BLaER1 (cell line): Measurements from ENCODE around the gene SYNJ2.

Experiments used
- H3K27ac ChIP-seq: shearing (Covaris generic); formaldehyde crosslinking; 2 replicates; pipeline ENCODE4 v1.8.1; 2022
- H3K27me3 ChIP-seq: shearing (Covaris generic); formaldehyde crosslinking; 2 replicates; pipeline ENCODE4 v1.8.1; 2022
- H3K36me3 ChIP-seq: shearing (Covaris generic); formaldehyde crosslinking; 2 replicates; pipeline ENCODE4 v1.8.1; 2022
- H3K4me1 ChIP-seq: shearing (Covaris generic); formaldehyde crosslinking; 2 replicates; pipeline ENCODE4 v1.8.1; 2022
- H3K4me2 ChIP-seq: shearing (Covaris generic); formaldehyde crosslinking; 2 replicates; pipeline ENCODE4 v1.8.1; 2022
- H3K4me3 ChIP-seq: shearing (Covaris generic); formaldehyde crosslinking; 2 replicates; pipeline ENCODE4 v1.8.1; 2022
- H3K9ac ChIP-seq: shearing (Covaris generic); formaldehyde crosslinking; 2 replicates; pipeline ENCODE4 v1.8.1; 2022
- H3K9me3 ChIP-seq: shearing (Covaris generic); formaldehyde crosslinking; 2 replicates; pipeline ENCODE4 v1.8.1; 2022
- H4K20me1 ChIP-seq: shearing (Covaris generic); formaldehyde crosslinking; 2 replicates; pipeline ENCODE4 v1.8.1; 2022
- Cebpa-rat ChIP-seq: shearing (Covaris generic); IDR thresholded peaks from 2 replicates; pipeline ENCODE4 v1.8.1; 2022

Gene SYNJ2

DNA sequence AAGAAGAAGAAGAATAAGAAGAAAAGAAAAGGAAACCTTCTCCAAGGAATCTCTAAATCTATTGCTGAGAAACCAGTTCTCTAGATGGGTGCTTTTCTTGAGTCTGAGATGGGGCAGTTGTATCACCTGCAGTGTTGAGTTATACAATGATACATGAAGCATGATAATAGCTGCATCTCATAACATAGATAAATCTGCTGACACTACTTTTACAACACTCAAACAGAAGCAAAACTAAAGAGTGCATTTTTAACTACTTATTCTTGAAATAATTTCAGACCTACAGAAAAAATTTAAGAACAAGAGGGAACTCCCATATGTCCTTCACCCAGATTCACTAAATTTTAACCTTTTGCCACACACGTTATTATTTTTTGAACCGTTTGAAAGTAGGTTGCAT lies 70.3 kb downstream of the SYNJ2 start:
- H3K4me2 ChIP-seq, result no peak overlapping the region
- no peak for TF ChIP-seq Cebpa-rat
- no peak overlapping the region for H3K9ac ChIP-seq
- no peak overlapping the region for H3K4me3 ChIP-seq
- no peaks in the 10 kb centered on the region for H3K9me3 ChIP-seq
- H3K27me3 ChIP-seq, result no peaks in the 10 kb centered on the region
- H3K27ac ChIP-seq, result no peak overlapping the region
- peaks cover 9% of the 10 kb centered on the region; the same call in 1 of the 2 replicates for H3K4me1 ChIP-seq
- H4K20me1 ChIP-seq, result no peaks in the 10 kb centered on the region
- no peaks in the 10 kb centered on the region; the same call in 1 of the 2 replicates for H3K36me3 ChIP-seq

DNA sequence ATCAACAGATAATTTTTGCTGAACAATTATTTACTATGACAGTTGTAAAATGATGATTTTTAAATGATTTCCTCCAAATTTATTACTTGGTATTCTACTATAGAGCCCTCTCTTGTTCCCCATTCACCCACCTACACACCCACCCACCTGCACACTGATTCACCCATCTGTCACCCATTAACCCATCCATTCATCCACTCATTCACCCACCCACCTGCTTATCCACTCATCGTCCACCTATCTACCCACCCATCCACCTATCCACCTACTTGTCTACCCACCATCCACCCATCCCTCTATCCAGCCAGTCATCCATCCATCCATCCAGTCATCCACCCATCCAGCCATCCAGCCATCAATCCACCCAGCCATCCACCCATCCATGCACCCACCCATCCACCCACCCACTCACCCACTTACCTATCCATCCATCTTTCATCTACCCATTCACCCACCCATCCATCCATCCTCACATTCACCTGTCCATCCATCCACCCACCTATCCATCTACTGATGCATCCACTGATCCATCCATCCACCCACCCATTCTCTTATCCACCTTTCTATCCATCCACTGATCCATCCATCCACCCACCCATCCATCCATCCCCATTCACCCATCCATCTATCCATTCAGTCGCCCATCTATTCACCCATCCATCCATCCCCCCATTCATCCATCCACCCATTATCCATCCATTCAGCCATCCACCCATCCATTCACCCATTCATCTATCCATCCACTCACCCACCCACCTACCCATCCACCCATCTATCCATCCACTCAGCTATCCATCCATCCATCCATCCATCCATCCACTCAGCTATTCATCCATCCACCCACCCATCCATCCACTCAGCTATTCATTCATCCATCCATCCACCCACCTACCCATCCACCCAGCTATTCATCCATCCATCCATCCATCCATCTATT lies 72.0 kb downstream of the SYNJ2 start:
- H3K36me3 ChIP-seq, result no peaks in the 10 kb centered on the region; the same call in 1 of the 2 replicates
- H3K4me2 ChIP-seq, result no peak overlapping the region
- H3K4me1 ChIP-seq, result peaks cover 9% of the 10 kb centered on the region; the same call in 1 of the 2 replicates
- H3K9ac ChIP-seq, result no peak overlapping the region
- no peaks in the 10 kb centered on the region for H3K9me3 ChIP-seq
- no peak for TF ChIP-seq Cebpa-rat
- no peak overlapping the region for H3K4me3 ChIP-seq
- H4K20me1 ChIP-seq, result no peaks in the 10 kb centered on the region
- no peaks in the 10 kb centered on the region for H3K27me3 ChIP-seq
- no peak overlapping the region for H3K27ac ChIP-seq

DNA sequence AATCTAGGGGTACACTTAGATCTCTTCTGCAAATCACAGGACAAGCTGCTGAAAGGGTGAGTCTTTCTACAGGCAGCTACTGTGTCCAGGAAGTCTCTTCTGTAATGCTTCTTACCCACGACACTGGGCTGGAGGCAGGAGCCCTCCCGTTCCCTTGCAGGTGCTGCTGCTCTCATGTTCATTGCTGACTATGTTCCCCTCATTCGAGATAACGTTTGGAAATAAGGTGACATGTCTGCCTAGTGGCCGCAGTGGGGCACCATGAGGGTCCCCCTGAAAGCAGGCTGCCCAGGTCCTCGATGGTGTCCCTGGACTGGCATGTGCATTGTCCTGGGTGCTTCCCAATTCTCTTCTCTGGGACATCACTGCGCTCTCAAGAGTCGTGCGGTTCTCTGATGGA lies 74.7 kb downstream of the SYNJ2 start:
- H3K27ac ChIP-seq, result no peak overlapping the region

DNA sequence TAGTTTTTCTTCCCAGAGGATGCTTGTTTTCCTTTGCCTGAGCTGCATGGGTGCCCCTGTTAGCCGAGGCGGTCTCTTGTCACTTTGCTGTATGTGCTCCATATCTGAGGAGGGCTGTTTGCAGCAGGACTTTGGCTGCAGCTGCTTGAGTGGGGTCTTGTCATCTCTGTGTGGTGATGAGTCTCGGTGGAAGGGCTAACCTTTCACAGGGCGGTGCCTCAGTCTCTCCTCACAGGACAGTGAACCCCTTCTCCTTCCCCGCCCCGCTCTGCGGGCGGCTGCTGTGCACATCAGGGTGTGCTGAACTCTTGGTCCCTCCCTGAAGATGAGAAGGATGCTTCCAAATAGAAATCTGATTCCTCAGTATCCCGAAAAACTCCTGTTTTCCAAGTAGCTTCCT lies 75.1 kb downstream of the SYNJ2 start:
- H3K4me3 ChIP-seq, result no peak overlapping the region
- peaks cover 22% of the 10 kb centered on the region for H3K4me1 ChIP-seq
- H3K27me3 ChIP-seq, result no peaks in the 10 kb centered on the region
- no peak overlapping the region for H3K4me2 ChIP-seq
- no peak for TF ChIP-seq Cebpa-rat
- no peak overlapping the region for H3K9ac ChIP-seq
- H4K20me1 ChIP-seq, result no peaks in the 10 kb centered on the region
- no peak overlapping the region for H3K27ac ChIP-seq
- H3K9me3 ChIP-seq, result no peaks in the 10 kb centered on the region
- H3K36me3 ChIP-seq, result 0 out of 2 replicates have a peak, but pooled peaks cover under 1% of the 10 kb centered on the region

More for the DNA sequence above, 74.7 kb downstream of the SYNJ2 start:
- Histone ChIP-seq H3K4me1 (peaks cover 18% of the 10 kb centered on the region), H3K4me3 (no peak overlapping the region), H3K4me2 (no peak overlapping the region), H3K27me3 (no peaks in the 10 kb centered on the region), H3K36me3 (no peaks in the 10 kb centered on the region), H3K9ac (no peak overlapping the region), H3K9me3 (no peaks in the 10 kb centered on the region), H4K20me1 (no peaks in the 10 kb centered on the region)
- no peak for TF ChIP-seq Cebpa-rat

DNA sequence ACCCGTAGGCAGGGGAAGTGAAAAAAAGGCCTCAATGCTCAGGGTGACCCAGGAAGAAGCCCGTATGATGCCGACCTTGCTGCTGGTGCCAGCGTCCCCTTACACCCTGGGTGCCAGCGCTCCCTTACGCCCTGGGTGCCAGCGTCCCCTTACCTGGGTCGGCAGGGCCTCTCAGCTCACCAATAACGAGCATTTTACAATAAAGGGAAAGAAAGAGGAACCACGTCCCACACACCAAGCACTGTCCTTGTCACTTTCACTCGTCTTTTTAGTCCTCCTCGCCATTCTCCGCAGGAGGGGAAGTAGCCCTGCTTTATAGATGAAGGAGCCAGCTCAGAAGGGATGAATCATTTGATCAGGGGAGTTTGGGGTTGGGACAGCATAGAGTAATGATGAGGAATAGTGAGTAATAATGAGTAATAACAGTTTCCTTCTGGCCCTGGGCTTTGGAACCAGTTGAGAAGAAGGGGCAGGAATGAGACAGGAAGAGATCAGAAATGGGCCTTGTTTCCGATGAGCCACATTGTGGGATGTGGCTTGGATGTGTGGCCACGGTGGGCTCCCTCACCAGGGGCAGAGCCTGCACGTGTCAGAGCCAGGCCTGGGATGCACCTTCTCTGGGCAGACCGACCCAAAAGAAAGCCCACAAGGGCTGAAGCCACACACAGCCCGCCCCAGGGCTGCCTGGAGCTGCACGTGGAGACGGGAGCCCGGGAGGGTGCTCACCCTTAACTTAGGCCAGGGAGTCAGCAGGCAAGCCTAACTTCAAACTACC lies 75.7 kb downstream of the SYNJ2 start:
- Histone ChIP-seq H3K27me3 (no peaks in the 10 kb centered on the region), H3K9ac (no peak overlapping the region), H4K20me1 (no peaks in the 10 kb centered on the region), H3K4me1 (peaks cover 28% of the 10 kb centered on the region), H3K4me3 (no peak overlapping the region), H3K36me3 (0 out of 2 replicates have a peak, but pooled peaks cover 6% of the 10 kb centered on the region), H3K4me2 (no peak overlapping the region), H3K9me3 (peaks cover 1% of the 10 kb centered on the region; the same call in 1 of the 2 replicates), H3K27ac (no peak overlapping the region)
- TF ChIP-seq Cebpa-rat, result no peak

DNA sequence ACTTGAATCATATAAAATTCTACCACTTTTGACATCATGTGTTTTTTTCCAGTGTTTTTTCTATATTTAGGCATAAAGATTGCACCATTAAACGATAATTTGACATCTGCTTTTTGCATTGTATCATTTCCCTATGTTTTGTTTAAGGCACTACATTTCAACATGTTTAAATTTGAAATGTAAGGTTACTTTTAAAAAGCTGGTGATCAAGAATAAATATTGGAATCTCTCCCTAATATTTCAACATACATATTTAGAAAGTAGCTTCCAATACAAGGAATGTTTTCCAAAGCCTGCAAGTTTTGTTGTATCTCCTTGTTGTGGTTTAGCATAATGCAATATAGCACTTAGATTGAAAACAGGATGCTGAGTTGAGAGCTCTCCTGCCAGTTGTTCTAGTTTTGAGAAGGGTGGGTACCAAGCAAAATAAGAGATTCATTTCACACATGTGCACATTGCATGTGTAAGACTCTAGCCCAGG lies 76.5 kb downstream of the SYNJ2 start:
- Histone ChIP-seq H3K27ac (no peak overlapping the region), H3K36me3 (0 out of 2 replicates have a peak, but pooled peaks cover 6% of the 10 kb centered on the region), H4K20me1 (no peaks in the 10 kb centered on the region), H3K4me2 (no peak overlapping the region), H3K27me3 (no peaks in the 10 kb centered on the region), H3K9me3 (peaks cover 9% of the 10 kb centered on the region), H3K4me1 (peaks cover 28% of the 10 kb centered on the region), H3K9ac (no peak overlapping the region), H3K4me3 (no peak overlapping the region)
- TF ChIP-seq Cebpa-rat, result no peak

DNA sequence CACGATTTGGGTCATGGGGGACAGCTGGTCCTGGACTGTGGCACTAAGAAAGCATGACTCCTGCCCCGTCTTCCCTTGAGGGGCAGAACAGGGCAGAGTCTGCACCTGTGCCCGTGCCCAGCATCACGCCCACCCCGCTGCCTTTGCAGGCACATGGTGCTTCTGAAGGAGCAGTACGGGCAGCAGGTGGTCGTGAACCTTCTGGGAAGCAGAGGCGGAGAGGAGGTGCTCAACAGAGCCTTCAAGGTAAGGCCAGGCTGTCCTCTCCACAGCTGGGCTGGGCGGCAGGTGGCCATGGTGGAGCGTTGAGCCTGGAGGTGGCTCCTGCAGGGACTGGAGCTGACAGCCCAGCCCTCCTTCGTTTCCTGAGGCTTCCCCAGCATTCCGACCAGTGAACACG lies 77.4 kb downstream of the SYNJ2 start:
- TF ChIP-seq Cebpa-rat, result no peak
- peaks cover 28% of the 10 kb centered on the region for H3K4me1 ChIP-seq
- no peaks in the 10 kb centered on the region for H4K20me1 ChIP-seq
- no peak overlapping the region for H3K9ac ChIP-seq
- H3K36me3 ChIP-seq, result 0 out of 2 replicates have a peak, but pooled peaks cover 9% of the 10 kb centered on the region
- no peak overlapping the region for H3K27ac ChIP-seq
- no peak overlapping the region for H3K4me2 ChIP-seq
- no peaks in the 10 kb centered on the region for H3K27me3 ChIP-seq
- H3K9me3 ChIP-seq, result peaks cover 11% of the 10 kb centered on the region
- H3K4me3 ChIP-seq, result no peak overlapping the region

DNA sequence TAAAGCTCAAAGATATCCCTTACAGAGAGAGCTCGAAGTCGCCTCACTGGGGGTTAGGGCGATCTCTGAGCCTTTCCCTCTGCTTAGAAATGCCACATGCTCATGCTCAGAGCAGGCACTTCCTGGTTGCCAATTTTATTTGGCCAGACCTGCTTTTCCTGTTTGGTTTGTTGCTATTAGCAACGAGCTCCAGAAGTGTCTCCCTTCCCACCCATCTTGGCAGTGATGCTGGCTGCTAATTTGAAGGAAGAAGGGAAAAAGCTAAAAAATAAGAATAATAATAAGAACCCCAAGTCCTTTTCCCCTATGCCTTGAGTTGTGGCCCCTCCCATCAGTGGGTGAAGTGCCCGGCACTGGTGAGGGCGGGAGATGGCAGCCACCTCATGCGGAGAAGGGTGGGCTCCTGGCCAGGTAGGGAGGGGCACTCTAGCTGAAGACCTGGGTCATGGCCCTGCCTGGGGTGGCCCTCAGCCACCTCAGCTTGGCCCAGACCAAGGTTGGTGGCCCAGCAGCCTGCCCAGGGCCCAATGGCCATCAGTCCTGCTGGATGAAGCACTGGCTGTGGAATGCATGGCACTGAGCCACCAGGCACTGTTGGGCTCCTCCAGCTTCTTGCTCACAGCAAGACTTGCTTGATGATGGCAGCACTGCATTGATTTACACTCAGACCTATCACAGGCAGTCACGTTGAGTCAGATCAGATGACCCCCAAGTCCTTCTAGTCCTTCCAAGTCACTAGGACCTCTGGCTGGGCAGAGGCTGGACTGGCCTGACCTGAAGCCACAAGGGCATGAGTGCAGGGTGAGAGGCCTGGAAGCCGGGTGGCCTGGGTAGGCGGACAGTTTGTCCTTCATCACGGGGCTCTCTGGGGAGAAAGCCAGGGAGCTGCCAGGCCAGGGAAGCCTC lies 79.0 kb downstream of the SYNJ2 start:
- Histone ChIP-seq H3K27ac (peak overlapping the region; percentile 71), H3K4me3 (no peak overlapping the region), H3K4me2 (peak overlapping the region; percentile 74), H4K20me1 (no peaks in the 10 kb centered on the region), H3K4me1 (peaks cover 40% of the 10 kb centered on the region), H3K9ac (0 out of 2 replicates have a peak overlapping the region, but pooled peaks have one; percentile 8), H3K27me3 (no peaks in the 10 kb centered on the region), H3K9me3 (peaks cover 11% of the 10 kb centered on the region), H3K36me3 (0 out of 2 replicates have a peak, but pooled peaks cover 9% of the 10 kb centered on the region)
- TF ChIP-seq Cebpa-rat, result no peak

DNA sequence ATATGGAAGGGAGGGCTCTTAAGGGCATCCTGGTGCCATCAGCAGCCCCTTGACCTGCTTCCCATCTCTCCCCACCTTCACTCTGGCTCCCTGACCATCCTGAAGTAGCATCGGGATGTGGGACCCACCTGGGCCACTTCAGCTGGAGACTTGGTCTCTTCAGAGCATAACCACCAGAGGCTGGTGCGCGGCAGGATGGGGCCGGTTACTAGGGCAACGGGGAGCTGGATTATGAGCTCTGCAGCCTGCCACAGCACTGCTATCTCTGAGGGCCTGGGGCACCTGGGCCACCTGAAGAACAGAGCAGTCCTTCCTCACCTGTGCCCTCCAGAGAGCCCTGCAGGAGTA lies 79.7 kb downstream of the SYNJ2 start:
- no peak for TF ChIP-seq Cebpa-rat
- Histone ChIP-seq H3K36me3 (0 out of 2 replicates have a peak, but pooled peaks cover 9% of the 10 kb centered on the region), H3K27ac (no peak overlapping the region)

More for the DNA sequence above, 79.7 kb downstream of the SYNJ2 start:
- no peaks in the 10 kb centered on the region for H3K27me3 ChIP-seq
- H3K9me3 ChIP-seq, result peaks cover 11% of the 10 kb centered on the region
- no peaks in the 10 kb centered on the region for H4K20me1 ChIP-seq
- H3K4me1 ChIP-seq, result peaks cover 40% of the 10 kb centered on the region
- no peak overlapping the region for H3K4me3 ChIP-seq
- H3K4me2 ChIP-seq, result no peak overlapping the region
- H3K9ac ChIP-seq, result no peak overlapping the region
